K562 treated with DMSO at 1 percent for 24 hours (cell line): ENCODE measurements around the gene NAMPT. TPM values are rescaled to one million over a fixed set of nuclear protein-coding genes. Genes with fewer than 3 reads are reported as not detected.

Experiments used
- total RNA-seq: library from RNA; unstranded; fragments of 300-600 nt; gene quantifications from 2 replicates; pipeline ENCODE4 v1.2.3, GENCODE V29; 2022; ENCODE audit warnings: low read depth; ENCODE audit not compliant: insufficient read depth

The NAMPT gene
- 38.8 and 51.0 TPM in 2 replicates for total RNA-seq

DNA sequence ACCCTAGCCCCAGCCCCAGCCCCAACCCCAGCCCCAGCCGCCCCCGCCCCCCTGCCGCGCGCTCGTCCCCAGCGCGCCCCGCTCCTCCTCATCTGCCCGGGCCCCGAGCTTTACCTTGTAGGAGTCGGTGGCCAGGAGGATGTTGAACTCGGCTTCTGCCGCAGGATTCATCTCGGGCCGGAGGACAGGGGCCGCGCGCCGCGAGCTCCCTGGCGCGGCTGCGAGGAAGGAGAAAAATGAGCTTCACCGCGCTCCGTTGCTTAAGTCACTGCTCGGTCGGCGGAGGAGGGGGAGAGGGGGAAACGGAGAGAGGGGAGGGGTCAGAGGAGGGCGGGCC is at the start of gene NAMPT:
Gene NAMPT (minus strand): TSS at position 270 of the 337 bp plus-strand sequence. CDS start 99 bp downstream, at position 171.

Other genes starting within 250 kb of the NAMPT start
- gene SYPL1, start 172.7 kb downstream of the NAMPT start, total RNA-seq = 46.2 and 58.2 TPM in 2 replicates